GM19351 (cell line): ENCODE results near the gene CCIN.

Source experiments
- ATAC-seq: cut with Tn5 transposase; IDR thresholded peaks from one replicate; pipeline ENCODE4 v1.9.1; 2021; ENCODE audit warnings: mild to moderate bottlenecking, moderate library complexity; ENCODE audit not compliant: unreplicated experiment

The CCIN gene

DNA sequence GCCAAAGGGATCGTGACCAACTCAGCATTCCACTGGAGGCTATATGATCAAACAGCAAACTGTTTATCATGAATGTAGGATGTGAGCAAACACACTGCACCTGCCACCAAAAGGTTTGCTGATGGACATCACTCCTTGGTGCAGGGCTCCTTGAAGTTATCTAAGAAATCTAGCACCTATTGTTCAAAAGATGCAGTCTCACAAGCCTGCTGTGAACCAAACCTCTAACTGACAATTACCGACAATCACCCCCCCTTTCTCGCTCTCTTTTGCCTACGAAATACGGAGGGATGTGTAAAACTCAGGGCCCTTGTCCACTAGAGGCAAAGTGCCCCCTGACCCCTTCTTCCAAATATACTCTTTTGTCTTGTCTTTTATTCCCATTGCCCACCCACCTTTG, 19.0 kb downstream of the CCIN start:
- ATAC-seq, result no peak

DNA sequence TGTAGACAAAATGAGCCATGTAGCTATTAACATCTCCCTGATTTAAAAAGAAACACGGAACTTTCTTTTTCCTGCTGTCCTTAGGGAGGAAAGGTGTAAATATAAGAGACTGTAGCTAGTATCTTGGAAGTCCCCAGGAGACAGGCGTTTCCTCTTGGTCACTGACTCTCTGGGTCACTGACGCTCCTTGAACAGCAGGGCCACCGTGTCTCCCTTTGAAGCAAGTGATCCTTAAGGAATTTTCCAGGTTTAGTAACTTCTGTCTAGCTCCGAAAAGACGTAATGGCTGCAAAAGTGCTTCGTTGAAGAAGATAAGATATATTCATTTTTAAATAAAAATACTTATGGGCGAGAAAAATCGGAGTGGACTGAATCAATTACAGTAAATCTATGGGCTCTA, 20.8 kb downstream of the CCIN start:
- no peak for ATAC-seq

DNA sequence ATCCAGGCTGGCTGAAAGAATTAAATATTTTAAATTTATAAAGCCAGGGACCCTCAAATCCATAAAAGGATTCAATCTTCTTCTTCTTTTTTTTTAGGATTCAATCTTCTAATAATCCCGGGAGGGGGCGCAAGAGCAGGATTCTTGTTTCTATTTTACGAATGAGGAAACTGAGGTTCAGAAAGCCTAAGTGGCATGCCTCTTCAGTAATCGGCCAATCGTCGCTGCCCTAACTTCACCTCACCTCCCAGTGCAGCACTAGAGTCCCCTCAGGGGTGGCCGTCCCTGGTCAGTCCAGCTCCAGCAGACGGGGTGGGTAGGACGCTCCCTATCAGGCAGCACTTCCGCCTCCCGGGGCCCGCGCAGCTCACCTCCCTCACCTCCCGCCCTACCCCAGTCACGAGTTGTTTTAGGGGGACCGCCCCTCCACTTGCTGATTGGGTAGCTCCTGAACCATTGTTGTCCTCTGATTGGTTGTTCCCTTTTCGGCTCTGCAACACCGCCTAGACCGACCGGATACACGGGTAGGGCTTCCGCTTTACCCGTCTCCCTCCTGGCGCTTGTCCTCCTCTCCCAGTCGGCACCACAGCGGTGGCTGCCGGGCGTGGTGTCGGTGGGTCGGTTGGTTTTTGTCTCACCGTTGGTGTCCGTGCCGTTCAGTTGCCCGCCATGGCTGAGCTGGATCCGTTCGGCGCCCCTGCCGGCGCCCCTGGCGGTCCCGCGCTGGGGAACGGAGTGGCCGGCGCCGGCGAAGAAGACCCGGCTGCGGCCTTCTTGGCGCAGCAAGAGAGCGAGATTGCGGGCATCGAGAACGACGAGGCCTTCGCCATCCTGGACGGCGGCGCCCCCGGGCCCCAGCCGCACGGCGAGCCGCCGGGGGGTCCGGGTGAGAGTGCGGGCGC, 21.5 kb downstream of the CCIN start, which contains the start of gene CLTA:
CLTA (plus strand) TSS at position 534 of the 902 bp plus-strand sequence; CDS start at position 670, 136 bp downstream.
- peak; percentile 98 for ATAC-seq

DNA sequence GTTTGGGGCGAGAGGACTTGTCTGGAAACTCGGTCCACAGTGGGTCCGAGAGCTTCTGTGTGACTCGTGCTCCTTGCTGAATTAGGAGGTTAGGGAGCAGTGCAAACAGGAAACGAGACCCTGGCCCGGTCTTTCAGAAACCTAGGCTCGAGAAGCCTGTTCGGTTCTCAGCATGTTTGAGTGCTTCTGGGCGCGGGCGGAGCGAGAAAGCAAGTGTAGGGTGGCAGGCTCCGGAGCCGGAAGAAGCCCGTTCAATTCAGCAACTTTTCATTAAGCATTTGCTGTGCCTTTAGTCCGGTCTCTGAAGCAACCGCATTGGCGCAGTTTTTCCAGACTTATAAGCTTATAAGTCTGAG, 22.1 kb downstream of the CCIN start:
- ATAC-seq, result no peak

DNA sequence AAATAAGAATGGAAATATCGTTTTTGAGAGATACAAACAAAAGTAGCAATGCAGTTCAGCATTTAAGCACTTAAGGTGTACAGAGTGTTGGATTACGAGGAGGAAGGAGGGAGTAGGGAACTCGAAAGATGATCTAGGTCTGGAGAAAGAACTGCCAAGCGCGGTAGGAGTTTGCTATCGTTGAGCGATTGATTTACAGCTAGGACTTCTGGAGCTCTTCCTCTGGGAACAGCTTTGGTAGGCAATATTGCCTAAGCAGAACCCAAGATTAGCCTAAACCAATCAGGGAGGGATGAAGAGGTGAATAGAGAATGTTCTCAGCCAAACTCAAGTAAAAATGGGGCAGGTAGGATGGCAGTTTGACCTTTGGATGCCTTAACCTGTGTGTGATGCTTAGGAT, 22.5 kb downstream of the CCIN start:
- ATAC-seq, result no peak

DNA sequence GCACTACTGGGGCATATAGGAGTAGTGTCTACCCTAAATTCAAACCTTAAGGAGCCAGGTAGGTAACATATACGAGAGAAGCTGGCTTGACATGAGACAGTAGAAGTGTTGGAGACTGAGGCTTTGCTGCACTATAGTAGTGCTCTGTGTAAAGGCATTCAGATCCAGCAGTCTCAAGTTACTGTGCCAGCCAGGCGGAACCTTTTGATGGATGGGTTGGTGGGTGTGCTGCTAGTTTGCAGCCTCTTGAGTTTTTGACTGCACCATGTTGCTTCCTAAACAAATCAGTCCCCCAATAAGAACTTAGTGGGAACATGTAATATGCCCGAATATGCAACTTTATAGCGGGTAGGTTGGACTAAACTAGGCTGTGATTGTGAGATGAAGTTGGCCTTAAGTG, 23.0 kb downstream of the CCIN start:
- no peak for ATAC-seq

DNA sequence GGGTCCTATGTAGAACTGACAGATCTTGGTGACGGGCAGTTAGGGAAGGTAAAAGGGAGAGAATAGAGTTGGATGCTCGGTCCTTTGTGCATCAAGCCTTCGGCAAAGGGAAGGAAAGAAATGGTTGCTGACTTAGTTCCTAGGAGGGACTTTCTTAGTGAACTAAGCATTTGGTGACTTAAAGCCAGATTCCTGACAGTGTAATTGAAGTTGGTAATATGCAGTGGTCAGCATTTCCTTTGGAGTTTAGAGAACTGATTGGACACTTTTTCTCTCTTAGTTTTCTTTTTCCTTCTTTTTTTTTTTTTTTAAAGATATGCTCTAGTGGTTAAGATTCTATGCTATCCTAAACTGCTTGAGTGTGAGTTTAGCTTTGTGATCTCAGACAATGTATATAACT, 23.8 kb downstream of the CCIN start:
- ATAC-seq, result no peak

DNA sequence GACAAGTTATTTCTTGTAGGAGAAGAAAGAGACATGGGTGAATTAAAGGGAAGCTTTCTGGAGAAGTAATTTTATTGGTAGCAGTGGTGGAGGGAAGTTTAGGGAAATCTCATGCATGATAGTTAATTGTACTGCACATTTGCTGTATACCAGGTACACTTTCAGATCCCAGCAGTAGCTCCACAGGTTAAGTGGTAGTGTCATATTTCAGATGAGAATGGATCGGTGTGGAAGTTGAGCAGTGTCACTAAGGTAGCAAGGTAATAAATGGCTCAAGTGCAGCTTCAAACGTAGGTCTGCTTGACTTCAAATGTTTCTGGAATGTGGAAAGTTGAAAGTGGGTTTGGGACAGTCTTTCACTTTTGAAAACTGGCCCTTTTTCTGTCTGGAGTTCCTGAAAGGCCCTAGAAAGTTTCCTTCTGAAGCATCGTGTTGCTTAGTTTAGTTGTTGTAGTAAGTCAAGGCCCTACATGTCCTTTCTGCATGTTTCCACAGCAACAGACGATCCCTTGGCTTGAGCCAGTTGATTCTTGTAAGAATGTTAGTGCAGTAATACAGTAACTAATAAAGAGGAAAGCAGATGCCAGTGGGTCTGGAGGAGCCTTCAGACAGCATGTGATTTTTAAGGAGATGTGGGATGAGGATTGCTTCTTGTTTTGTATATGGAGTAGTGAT, 25.3 kb downstream of the CCIN start:
- no peak for ATAC-seq

DNA sequence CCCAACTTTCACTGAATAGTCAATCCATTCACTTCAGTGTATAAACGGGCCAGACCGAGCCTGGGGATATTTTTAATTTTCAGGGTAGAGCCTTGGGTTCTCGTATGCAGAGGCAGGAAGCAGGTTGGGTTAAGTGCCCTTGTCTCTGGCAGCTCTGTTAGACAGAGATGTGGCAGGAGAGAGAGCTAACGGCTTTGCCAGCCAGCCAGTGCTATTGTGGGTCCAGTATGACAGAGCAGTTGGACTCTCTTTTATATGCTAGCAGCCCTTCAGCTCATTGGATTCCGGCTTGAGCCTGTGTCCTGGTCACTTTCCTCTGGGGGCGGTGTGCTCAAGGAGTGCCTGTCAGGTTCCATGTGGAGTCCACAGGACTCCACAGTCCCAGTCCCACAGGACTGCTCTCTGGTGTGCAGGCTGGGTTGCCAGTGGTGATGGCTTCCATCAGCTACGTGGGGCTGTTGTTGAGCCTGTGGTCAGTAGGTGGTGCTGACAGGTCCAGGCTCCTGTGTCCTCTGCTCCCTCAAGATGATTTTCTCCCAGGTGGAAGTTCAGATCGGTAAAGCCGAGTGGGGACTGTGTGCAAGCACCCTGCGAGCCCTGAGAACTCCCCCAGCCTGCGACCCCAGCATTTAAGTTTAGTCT, 35.8 kb downstream of the CCIN start:
- ATAC-seq, result no peak

DNA sequence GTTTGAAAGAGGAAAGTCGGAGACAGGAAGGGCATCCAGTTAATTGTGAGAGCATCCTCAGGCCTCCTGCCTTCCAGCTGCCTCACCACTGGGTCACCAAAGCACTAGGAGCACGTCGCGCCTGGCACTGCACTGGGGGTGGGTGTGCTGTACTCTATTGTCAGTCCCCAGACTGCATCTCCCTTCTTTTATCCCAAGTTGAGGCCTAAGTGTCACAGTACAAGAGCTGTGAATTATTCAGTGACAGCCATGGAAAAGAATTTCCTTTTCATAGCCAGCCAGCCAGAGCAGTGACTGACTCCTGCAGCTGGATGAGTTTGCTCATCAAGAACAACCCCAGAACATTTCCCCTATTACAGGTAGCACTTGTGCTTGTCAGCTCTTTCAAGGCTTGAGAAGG, 37.8 kb downstream of the CCIN start:
- ATAC-seq, result no peak

DNA sequence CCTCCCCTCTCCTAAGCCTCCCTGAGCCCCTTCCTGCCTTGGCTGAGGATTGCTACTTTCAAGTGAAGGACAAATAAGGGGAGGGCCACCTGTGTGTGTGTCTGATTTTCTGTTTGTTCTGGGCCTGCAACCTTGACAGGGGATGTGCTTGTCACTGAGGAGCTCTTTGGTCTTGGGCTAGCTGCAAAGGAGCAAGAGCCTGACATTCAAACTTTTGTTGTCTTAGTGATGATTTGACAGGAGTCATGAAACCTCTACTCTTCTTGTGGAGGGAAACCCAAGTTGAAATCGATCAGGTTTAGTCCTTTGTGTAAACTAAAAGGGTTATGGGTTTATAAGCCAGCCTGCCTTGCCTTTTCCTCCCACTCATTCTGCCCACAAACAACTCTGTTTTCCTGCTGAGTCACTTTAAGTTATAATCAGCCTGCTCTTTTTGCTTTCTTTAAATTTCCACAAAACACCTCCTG, 38.4 kb downstream of the CCIN start:
- no peak for ATAC-seq

DNA sequence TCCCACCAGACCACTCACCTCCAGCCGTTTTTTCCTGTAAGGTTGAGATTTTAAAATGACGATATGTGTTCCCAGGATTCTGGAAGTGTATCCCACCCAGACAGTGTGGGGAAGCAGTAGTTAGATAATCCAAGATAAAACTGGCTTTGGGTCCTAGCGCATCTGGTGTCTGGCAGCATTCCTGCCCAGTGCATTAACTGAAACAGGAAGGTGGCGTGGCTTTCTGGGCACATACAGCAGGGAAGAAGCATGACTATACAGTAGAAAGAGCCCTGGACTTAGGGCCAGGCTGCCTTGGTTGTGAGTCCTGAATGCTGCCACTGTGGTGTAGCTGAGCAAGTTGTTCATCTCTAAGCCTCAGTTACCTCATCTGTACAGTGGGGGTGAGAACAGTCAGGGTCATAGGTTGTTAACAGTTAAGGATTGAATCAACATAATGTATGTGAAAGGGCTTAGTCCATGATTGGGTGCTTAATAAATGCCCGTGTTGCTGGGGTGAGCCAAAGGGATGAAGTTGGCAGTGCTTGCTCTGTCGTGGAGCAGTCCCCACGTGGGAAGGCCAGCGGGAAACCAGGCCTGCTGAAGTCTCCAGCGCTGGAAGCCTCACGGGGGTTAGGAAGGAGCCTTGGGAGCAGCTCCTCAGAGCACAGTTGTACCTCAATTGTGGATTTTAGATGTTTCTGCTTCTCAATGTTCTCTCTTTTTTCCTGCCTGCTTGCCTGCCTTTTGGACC, 39.5 kb downstream of the CCIN start:
- no peak for ATAC-seq

DNA sequence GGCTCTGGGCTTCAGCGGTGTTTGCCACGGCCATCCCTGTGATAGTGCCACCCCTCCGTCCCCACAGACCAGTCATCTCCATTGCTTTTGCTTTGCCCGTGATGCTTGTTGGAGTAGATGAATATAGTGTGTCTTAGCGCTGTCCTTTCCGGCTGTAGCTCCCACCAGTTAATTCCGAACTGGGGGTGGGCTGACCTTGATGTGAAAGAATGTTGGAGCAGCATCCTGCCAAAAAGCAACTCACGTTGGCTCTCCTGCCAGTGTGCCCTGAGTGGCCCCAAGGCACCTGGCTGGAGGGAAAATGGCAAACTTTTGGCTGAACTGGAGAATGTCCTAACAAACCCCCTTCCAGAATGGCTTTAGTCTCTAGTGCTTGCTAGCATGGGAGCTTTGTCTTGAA, 41.5 kb downstream of the CCIN start:
- ATAC-seq, result no peak

DNA sequence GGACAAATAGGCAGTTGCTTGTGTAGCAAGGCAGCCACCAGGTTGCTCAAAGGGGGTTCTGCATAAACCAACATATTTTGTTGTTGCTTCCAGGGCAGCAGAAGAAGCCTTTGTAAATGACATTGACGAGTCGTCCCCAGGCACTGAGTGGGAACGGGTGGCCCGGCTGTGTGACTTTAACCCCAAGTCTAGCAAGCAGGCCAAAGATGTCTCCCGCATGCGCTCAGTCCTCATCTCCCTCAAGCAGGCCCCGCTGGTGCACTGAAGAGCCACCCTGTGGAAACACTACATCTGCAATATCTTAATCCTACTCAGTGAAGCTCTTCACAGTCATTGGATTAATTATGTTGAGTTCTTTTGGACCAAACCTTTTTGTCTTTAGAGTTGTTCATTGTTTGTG, 42.3 kb downstream of the CCIN start:
- no peak for ATAC-seq

DNA sequence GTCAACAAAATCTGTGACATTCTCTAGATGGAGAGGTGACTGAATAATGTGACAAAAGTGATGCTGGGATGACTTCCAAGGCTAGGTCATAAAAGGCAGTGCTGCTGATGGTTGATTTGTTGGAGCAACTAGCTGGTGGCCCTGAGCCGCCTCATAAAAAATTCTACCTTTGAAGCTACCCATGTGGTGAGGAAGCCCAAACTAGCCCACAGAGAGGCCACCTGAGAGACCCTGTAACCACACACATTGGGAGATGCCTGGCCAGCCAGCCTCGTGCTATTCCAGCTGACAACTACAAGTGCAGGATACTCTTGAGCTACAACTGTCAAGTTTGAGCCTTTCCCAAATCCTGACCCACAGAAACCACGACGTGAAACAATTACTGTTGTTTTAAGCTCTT, 44.2 kb downstream of the CCIN start:
- ATAC-seq, result no peak

DNA sequence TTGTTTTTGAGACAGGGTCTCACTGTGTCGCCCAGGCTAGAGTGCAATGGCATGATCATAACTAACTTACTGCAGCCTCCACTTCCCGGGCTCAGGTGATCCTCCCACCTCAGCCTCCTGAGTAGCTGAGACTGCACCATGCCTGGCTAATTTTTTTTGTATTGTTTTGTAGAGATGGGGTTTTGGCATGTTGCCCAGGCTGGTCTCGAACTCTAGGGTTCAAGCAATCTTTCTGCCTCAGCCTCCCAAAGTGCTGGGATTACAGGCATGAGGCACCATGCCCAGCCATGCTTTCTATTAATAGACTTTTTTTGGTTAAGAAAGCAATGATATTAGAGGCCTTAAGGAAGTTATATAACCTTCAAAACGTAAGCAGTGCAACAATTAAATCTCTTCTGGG, 44.8 kb downstream of the CCIN start:
- ATAC-seq, result no peak

DNA sequence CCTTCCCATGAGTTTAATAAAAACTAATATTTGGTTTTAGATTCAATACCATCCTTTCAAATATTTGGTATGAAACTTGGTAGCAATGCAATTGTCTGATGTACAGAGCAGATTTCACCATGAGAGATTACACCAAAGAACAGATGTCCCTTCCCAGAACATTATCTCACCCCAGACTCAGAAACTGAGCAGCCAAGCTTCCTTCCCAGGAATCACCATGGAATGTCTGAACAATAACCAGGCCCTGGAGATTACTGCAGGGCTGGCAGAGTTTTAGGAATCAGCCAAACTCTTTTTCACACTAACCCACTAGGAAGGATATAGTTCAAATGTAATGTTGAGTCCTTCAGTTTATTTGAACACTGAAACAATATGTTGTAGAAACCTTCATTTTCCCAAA, 45.4 kb downstream of the CCIN start:
- no peak for ATAC-seq

DNA sequence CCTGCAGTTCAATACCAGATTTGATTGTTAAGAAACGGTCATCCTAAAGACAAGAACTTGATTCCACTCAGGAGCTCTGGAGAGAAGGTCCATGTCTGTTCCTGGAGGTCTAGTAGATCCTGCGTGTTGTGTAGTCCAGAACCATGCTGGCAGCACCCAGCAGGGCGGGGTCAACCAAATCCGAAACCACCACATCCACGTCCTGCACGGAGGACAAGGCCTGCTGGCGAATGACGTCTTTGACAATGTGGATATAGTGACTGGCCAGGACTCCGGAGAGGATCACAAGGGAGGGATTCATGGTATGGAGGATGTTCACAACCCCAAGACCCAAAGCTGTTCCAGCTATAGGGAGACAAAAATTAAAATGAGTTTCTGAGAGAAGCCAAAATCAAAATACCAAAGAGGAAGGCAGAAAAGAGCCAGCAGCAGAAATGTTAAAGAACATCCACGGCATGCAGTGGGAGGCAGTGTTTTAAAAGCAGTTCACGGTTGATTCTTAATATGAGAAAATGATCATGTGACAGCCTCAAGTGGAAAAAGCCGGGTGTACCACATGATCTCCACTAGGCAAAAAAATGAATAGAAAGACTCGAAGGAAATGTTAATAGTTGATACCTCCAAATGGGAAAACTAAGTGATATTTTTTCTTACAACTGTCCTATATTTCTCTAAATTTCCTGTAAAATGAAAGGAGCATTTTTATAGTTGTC, 48.2 kb downstream of the CCIN start:
- no peak for ATAC-seq

DNA sequence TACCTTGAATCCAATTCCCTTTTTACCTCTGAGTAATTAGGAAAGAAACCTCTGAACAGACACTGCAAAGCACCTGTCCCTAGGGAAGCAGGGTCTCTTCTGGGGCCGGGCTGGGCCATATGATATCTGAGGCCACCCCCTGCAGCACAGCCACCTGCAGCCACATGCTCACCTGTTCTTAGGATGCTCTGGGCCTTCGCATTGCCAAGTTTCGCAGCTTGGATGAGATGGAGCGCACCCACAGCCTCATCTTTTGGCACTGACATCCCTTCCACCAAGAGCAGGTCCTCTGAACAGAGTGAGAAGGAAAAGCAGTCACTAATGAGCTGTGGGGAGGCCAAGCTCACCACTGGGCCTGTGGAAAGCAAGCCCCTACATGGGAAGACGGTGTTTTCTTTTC, 48.8 kb downstream of the CCIN start:
- no peak for ATAC-seq

DNA sequence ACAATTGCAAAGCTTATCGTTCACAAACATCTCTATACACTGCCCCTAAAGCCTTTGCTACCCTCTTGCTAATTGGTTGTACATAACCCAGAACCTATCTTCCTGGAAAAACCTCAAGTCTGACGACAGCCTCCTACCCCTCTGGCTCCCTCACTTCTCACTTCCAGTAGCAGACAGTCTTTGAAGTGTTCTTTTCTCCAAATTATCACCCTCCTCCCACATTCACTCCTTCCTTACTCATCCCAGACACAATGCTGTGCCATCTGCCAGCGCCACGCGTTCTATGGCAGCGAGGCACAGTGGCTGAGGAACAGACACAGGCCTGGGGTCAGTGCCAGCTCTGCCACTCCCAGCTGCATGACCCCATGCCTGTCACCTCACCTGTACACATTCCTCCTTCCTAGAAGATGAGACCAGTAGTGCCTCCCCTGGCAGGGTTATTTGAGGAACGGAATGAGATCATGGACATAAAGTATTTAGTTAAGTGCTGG, 49.3 kb downstream of the CCIN start:
- no peak for ATAC-seq
